Peyer's patch (tissue), 4 donors: ENCODE data around the gene ARHGEF40.

Experiments used
- CTCF ChIP-seq, 6 experiments: fragments of 450-650 bp in 4 of 6; fragments of 200-600 bp in 2 of 6; sonication (generic) in 1 of 6; IDR thresholded peaks; one replicate each; pipeline ENCODE4 v1.5.1; 2017 to 2019; ENCODE audit warnings: antibody characterized with exemption in 6 of 6, mild to moderate bottlenecking in 3 of 6, moderate library complexity in 1 of 6
- POLR2A ChIP-seq, 2 donors: fragments of 450-650 bp; IDR thresholded peaks; one replicate each; pipeline ENCODE4 v1.5.1; 2017; ENCODE audit warnings: antibody characterized with exemption in 2 of 2, mild to moderate bottlenecking in 2 of 2, moderate library complexity in 2 of 2

GRCh38 chr14:21097636-21098075, 27.6 kb downstream of the ARHGEF40 start:
- TF ChIP-seq CTCF (IDR thresholded peaks at IDR 0.05) (no peak), POLR2A (IDR thresholded peaks at IDR 0.05) (no peak)
